Cortex of kidney (tissue), 1 donor: ENCODE measurements around the gene NCOA3.

Experiments used
- DNase-seq: peaks from one replicate; lab custom pipeline; 2025; lab: John Stamatoyannopoulos, UW

NCOA3 gene

GRCh38 chr20:47680804-47681529, 179.3 kb downstream of the NCOA3 start:
- no peak for DNase-seq

GRCh38 chr20:47682028-47682783, 180.5 kb downstream of the NCOA3 start:
- no peak for DNase-seq

GRCh38 chr20:47682916-47683315, 181.2 kb downstream of the NCOA3 start:
- DNase-seq = no peak

- DNase-seq = no peak
Measured at GRCh38 chr20:47684306-47685080, 182.8 kb downstream of the NCOA3 start.

GRCh38 chr20:47686545-47686944, 184.9 kb downstream of the NCOA3 start:
- DNase-seq = no peak

GRCh38 chr20:47687095-47687987, 185.7 kb downstream of the NCOA3 start:
- DNase-seq = no peak

- DNase-seq = no peak
Measured at GRCh38 chr20:47688385-47689381, 187.0 kb downstream of the NCOA3 start.

GRCh38 chr20:47689731-47690130, 188.0 kb downstream of the NCOA3 start:
- DNase-seq = no peak

GRCh38 chr20:47691625-47692024, 189.9 kb downstream of the NCOA3 start:
- DNase-seq = no peak

GRCh38 chr20:47694021-47694818, 192.5 kb downstream of the NCOA3 start:
- DNase-seq = no peak

- DNase-seq = no peak
Measured at GRCh38 chr20:47696856-47697255, 195.2 kb downstream of the NCOA3 start.

- DNase-seq = no peak
Measured at GRCh38 chr20:47698142-47698541, 196.5 kb downstream of the NCOA3 start.

GRCh38 chr20:47699818-47700217, 198.1 kb downstream of the NCOA3 start:
- no peak for DNase-seq

GRCh38 chr20:47700327-47700726, 198.6 kb downstream of the NCOA3 start:
- DNase-seq = no peak

GRCh38 chr20:47701612-47702011, 199.9 kb downstream of the NCOA3 start:
- no peak for DNase-seq

GRCh38 chr20:47703748-47704147, 202.1 kb downstream of the NCOA3 start:
- no peak for DNase-seq

- DNase-seq = no peak
Measured at GRCh38 chr20:47704746-47705496, 203.2 kb downstream of the NCOA3 start.

GRCh38 chr20:47705497-47705856, 203.8 kb downstream of the NCOA3 start:
- DNase-seq = no peak

GRCh38 chr20:47706345-47706744, 204.7 kb downstream of the NCOA3 start:
- DNase-seq = no peak
